ENCODE measurements around the gene OR8B4.

- no peak for TF ChIP-seq EZH2 (IDR thresholded peaks at IDR 0.05; ENCODE audit: borderline replicate concordance, low read length)
- TF ChIP-seq, protein P1, sequence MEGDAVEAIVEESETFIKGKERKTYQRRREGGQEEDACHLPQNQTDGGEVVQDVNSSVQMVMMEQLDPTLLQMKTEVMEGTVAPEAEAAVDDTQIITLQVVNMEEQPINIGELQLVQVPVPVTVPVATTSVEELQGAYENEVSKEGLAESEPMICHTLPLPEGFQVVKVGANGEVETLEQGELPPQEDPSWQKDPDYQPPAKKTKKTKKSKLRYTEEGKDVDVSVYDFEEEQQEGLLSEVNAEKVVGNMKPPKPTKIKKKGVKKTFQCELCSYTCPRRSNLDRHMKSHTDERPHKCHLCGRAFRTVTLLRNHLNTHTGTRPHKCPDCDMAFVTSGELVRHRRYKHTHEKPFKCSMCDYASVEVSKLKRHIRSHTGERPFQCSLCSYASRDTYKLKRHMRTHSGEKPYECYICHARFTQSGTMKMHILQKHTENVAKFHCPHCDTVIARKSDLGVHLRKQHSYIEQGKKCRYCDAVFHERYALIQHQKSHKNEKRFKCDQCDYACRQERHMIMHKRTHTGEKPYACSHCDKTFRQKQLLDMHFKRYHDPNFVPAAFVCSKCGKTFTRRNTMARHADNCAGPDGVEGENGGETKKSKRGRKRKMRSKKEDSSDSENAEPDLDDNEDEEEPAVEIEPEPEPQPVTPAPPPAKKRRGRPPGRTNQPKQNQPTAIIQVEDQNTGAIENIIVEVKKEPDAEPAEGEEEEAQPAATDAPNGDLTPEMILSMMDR (conservative IDR thresholded peaks at IDR 0.05 in 1 of 2, IDR thresholded peaks at IDR 0.05 in 1 of 2; ENCODE audit: extremely low read depth in 1 of 2, insufficient read depth in 1 of 2, low read depth in 1 of 2, low read length in 2 of 2), result no peak
Observed at GRCh38 chr11:124474079-124474478, 49.4 kb upstream of the OR8B4 start.
